Hepatic stellate cell (primary cell): ENCODE data around the gene ZNF473.

Experiments used
- DNase-seq: peaks from one replicate; pipeline ENCODE4 v3.0.0; 2011; ENCODE audit warnings: low spot score

The ZNF473 gene

GRCh38 chr19:50003810-50004419 is 21.9 kb upstream of the ZNF473 start:
- peak; percentile 98 for DNase-seq

DNA sequence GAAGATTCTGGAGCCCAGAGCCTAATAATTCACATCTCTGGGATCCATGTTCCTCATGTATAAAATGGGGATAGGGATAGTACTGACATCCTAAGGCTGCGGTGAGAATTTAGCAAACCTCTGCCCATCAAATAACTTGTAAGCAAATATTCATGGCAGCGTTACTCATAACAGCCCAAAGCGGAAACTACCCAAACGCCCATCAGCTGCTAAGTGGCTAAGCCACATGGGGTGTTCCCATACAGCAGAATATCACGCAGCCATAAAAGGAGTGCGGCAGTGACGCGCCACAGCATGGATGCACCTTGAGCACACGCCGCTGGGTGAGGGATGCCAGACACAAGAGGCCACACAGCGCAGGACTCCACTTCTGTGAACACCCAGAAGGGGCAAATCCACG is 20.4 kb upstream of the ZNF473 start:
- DNase-seq: no peak

- no peak for DNase-seq
Observed at GRCh38 chr19:50007170-50007569, 18.6 kb upstream of the ZNF473 start.

GRCh38 chr19:50007947-50008346 is 17.9 kb upstream of the ZNF473 start:
- no peak for DNase-seq

DNA sequence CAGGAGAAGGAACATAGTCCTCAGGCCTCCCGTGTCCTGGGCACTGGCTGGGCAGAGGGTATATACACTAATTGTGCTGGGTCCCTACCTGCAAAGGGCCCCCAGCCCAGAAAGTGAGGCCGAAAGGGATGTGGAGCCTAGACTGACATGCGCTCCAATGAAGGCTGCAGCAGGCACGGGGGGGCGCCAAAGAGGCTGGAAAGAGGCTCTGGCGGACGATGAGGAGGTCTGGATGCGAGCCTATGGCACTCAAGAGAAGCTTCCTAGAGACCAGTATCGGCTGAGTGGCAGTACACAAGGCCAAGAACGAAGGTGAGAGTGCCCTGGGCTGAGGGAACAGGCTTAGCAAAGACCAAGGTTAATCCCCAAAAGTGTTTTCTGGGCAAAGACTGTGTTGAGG is 17.3 kb upstream of the ZNF473 start:
- no peak for DNase-seq

DNA sequence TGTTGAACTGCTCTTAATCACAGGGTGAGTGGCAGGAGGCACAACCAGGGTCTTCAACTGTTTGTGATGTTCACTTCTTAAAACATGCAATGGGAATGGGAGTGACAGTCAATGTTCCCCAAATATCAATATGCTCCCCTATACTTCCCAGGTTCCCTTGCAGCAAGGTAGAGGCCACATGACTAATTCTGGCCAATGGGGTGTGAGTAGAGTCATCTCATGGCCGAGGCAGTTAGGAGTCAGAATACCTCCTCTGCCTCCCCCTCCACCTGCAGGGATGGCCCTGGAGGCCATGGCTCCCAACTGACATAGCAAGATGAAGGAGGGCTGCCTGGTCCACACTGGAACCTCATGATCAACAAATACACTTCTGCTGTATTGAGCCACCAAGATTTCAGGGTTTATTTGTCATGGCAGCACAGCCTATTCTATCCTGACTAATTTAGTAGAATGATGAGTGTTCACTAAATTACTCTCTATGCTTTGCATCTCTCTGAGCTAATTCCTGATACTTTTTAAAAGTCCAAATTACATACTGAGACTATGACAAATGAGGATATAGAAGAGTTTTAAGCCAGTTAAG is 9.5 kb upstream of the ZNF473 start:
- no peak for DNase-seq

DNA sequence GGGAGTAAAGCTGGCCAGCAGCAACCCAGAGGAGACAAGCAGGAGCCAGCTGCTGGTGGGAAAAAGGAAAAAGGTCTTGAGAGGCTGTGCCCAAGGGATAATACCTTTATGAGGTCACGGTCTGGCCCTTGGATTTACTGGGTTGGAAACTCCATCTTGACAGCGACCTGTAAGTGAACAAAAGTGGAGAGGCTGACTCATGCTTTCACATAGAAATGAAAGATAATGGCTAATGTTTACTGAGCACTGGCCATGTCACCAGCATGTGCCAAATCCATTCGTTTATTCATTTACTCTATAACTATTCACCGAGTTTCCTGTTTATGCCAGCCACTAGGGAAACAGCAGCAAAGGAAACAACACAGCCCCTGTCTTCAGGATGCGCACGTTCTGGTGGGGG is 5.3 kb upstream of the ZNF473 start:
- DNase-seq: no peak

GRCh38 chr19:50022823-50023222 is 3.0 kb upstream of the ZNF473 start:
- no peak for DNase-seq

DNA sequence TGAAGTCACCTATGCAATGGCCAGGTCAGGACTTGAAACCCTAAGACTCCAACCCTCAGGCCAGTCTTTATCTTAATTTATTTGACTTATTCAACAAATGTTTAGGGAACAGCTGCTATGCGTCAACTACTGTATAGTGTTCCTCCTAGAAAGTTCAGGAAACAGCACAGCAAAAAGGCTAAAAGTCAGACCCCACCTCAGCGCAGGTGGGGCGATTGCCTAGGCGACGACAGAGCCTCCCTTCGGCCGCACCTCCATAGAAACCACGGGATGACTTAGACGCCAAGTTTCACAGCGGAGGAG is 1.1 kb upstream of the ZNF473 start:
- no peak for DNase-seq

GRCh38 chr19:50025022-50025793 is 597 bp upstream of the ZNF473 start, which contains the start of gene VRK3:
TSS of gene VRK3 (minus strand) at chr19:50025372. CDS start at chr19:50016162, 9,210 bp downstream.
- DNase-seq: peak; percentile 98

DNA sequence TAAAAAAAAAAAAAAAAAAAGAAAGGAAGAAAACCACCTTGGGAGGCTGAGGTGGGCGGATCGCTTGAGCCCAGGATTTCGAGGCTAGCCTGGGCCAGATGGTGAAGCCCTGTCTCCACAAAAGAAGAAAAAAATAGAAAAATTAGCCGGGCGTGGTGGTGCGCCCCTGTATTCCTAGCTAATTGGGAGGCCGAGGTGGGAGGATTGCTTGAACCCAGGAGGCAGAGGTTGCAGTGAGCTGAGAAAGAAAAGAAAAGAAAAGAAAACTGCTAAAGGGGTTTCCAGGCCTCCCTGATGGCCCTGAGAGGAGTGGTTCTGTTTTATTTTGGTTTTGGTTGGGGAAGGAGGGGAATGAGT is 723 bp downstream of the ZNF473 start:
- no peak for DNase-seq

DNA sequence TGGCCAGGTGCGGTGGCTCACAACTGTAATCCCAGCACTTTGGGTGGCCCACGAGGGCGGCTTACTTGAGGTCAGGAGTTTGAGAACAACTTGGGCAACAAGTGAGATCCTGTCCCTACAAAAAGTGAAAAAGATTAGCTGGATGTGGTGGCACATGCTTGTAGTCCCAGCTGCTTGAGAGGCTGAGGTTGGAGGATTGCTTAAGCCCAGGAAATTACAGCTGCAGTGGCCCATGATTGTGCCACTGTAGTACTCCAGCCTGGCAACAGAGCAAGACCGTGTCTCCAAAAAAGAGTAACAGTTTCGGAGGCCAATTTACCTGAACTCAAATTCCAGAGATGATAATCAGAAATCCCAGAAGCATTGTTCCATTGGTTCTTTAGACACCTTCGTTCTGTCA is 4.4 kb downstream of the ZNF473 start:
- DNase-seq: no peak

DNA sequence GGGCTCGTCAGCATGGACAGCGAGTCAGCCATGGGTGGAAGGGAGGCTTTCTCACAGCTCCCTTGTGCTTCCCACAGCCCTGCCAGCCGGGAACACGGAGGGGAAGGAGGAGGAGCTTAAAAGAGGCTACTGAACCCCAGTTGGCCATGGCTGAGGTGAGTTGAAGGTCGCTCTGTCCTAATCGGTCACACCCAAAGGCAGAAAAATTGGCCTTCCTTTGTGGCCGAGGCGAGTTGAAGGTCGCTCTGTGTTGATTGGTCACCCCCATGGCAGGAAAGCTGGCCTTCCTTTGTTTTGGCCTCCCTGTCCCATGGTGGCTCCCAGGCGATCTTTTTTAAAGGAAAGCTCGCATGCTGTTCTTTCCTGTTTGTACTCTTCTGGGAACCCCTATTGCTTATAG is 5.1 kb downstream of the ZNF473 start:
- DNase-seq: no peak

DNA sequence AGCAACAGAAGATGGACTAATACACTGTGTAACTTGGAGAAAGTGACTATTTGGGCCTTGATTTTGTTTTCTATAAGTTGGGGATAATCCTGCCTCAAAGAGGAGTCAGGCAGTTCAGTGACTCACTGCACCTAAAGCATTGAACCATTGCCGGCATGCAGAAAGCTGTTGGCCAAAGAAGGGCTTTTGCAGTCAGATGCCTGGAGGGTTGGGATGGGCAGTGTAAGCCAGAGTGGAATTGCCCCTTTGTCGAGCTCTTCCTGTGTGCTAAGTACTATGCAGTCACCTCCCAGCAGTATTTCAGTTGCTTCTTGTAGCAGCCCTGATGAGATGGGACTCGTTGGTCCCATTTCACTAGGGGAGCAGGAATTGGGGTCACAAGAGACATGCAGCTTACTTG is 11.1 kb downstream of the ZNF473 start:
- DNase-seq: no peak

GRCh38 chr19:50039968-50040367 is 14.2 kb downstream of the ZNF473 start:
- DNase-seq: no peak

GRCh38 chr19:50040967-50041366 is 15.2 kb downstream of the ZNF473 start:
- no peak for DNase-seq

GRCh38 chr19:50042363-50043024 is 16.7 kb downstream of the ZNF473 start:
- DNase-seq: no peak

DNA sequence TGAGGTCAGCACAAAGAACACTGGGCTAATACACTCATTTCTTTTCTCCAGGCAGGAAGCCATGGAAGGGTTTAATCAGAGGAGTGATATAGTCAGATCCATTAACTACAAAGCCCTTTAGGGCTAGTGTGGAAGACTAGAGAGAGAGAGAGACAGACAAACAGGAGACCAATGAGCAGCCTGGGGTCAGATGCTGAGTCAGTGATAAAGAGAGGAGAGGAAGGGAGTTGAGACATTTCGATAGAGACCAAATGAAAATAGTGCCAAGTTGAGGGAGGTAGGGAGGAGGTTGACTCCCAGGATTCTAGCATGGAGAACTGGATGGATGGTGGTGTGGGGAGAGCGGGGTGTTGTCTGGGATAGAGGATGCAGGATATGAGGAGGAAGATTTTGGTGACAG is 18.2 kb downstream of the ZNF473 start:
- no peak for DNase-seq

DNA sequence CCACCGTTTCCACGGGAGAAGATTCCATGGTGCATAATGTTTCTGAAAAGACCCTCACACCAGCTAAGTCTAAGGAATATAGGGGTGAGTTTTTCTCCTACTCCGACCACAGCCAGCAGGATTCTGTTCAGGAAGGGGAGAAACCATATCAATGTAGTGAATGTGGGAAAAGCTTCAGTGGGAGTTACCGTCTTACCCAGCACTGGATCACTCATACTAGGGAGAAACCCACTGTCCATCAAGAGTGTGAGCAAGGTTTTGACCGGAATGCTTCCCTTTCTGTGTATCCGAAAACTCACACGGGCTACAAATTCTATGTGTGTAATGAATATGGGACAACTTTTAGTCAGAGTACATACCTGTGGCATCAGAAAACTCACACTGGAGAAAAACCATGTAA is 19.1 kb downstream of the ZNF473 start:
- DNase-seq: no peak

DNA sequence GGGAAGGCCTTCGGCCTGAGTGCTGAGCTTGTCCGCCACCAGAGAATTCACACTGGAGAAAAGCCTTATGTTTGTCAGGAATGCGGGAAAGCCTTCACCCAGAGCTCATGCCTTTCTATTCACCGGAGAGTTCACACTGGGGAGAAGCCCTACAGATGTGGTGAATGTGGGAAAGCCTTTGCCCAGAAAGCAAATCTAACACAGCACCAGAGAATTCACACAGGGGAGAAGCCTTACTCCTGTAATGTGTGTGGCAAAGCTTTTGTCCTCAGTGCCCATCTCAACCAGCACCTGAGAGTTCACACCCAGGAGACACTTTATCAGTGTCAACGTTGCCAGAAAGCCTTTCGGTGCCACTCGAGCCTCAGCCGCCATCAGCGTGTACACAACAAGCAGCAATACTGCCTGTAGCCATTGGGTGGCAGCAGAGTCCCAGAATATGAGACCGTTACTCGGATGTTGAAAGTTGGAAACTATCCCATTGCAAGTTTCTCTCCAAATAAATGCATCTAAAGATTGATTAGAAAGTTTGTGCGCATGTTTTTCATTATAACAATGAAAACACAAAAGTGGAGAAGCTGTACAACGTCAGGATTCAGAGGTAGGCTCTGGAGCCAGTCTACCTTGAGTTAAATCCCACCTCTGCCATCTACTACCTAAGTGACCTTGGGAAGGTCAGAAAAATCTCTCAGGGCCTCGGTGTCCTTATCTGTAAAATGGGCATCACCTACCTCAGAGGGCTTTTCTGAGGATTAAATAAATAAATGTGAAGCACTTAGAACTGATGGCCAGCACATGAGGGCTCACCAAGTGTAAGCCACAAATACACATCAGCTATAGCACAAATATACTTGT is 21.1 kb downstream of the ZNF473 start:
- DNase-seq: no peak

DNA sequence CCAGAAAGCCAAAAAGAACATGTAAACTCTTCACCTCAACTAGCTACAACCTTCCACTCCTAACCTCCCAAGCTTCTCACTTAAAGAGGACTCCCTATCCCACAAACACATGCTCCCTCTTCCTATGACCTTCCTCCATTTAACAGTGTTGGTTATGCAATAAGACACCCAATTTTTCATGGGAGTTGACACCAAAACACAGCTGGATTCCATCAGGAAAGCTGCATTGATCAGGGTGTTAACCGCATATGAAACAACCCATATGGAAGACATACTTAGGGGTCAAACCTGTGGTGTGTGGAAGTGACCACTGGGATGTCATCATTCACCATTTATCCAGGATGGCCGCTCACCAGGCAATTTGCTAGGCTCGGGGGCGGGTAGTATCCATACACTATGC is 21.9 kb downstream of the ZNF473 start:
- DNase-seq: no peak
